WI38 (cell line): ENCODE measurements around the gene VAPA.

Experiments used
- H3K4me3 ChIP-seq: 2 replicates; pipeline ENCODE4 v1.5.1; 2011; ENCODE audit warnings: low read depth, mild to moderate bottlenecking, control low read depth, low read length
- CTCF ChIP-seq: IDR thresholded peaks from 2 replicates; pipeline ENCODE4 v1.5.1; 2012; ENCODE audit warnings: low read depth, mild to moderate bottlenecking, control low read depth, low read length

Gene VAPA

GRCh38 chr18:9878095-9878494, 35.7 kb upstream of the VAPA start:
- TF ChIP-seq CTCF: no peak
- no peak overlapping the region for H3K4me3 ChIP-seq

- H3K4me3 ChIP-seq: no peak overlapping the region
- TF ChIP-seq CTCF: no peak
Measured at GRCh38 chr18:9878783-9879242, 35.0 kb upstream of the VAPA start.

GRCh38 chr18:9884090-9884489, 29.7 kb upstream of the VAPA start:
- TF ChIP-seq CTCF: no peak
- H3K4me3 ChIP-seq: no peak overlapping the region

GRCh38 chr18:9884532-9885140, 29.2 kb upstream of the VAPA start:
- H3K4me3 ChIP-seq: no peak overlapping the region
- TF ChIP-seq CTCF: no peak

GRCh38 chr18:9885170-9886004, 28.4 kb upstream of the VAPA start, which contains the start of gene TXNDC2:
TXNDC2 (plus strand) TSS chr18:9885973; CDS start chr18:9886681, 708 bp downstream.
- no peak for TF ChIP-seq CTCF
- H3K4me3 ChIP-seq: no peak within 1 kb of the TSS

GRCh38 chr18:9886005-9886348, 27.8 kb upstream of the VAPA start:
- no peak overlapping the region for H3K4me3 ChIP-seq
- no peak for TF ChIP-seq CTCF

- no peak for TF ChIP-seq CTCF
Measured at GRCh38 chr18:9887992-9888391, 25.8 kb upstream of the VAPA start.

More at GRCh38 chr18:9887992-9888391, 25.8 kb upstream of the VAPA start:
- H3K4me3 ChIP-seq: no peak overlapping the region
